Esophagus squamous epithelium (tissue), 4 donors: ENCODE results near the gene FAM210B.

Experiments
- CTCF ChIP-seq, 6 experiments: fragments of 450-650 bp in 4 of 6; fragments of 200-600 bp in 2 of 6; sonication (generic) in 2 of 6; IDR thresholded peaks; one replicate each; pipeline ENCODE4 v1.5.1; 2016 to 2019; ENCODE audit warnings: antibody characterized with exemption in 6 of 6, mild to moderate bottlenecking in 4 of 6, moderate library complexity in 4 of 6
- POLR2A ChIP-seq, 4 donors: fragments of 450-650 bp; IDR thresholded peaks; one replicate each; pipeline ENCODE4 v1.6.1; 2017; ENCODE audit warnings: antibody characterized with exemption in 4 of 4, mild to moderate bottlenecking in 4 of 4, moderate library complexity in 3 of 4

DNA sequence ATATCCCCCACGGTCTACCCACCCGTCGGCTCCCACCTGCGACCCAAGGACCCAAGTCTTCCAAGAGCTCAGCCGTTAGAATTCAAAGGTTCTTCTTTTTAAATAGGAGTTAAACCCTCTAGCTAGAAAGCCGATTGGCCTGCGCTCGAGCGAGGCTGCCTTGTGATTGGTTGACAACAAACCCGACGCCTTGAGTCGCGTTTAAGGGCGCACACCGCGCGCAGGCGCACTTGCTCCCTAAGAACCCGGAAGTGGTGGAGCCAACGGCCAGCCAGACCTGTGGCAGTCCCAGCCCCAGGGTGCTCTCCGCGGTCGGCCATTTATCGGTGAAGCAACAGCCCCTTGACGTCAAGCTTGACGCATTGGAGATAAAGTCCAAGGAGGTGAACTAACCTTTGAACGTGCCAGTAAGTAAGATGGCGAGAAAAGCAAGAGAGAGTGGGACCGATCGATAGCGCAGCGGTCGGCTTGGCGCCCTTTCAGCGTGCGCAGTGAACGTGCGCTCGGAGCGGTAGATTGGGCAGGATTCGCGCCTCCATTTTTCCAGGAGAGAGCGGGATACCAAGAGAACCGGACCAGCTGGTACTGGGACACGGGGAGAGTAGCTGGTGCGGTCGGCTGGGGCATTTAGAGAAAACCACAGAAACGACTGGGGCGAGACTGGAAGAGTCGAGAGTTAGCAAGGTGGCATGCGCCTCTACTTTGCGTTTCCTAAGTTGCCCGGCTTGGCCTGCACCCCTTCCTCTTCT is 33.5 kb downstream of the FAM210B start, which contains the start of the genes AURKA and CSTF1:
- peak in 1 of 6 experiments; percentile 22 for TF ChIP-seq CTCF (IDR thresholded peaks at IDR 0.05)
- peak in 2 of 4 donors; percentile 26 to 33 for TF ChIP-seq POLR2A (IDR thresholded peaks at IDR 0.05)
